Stimulated activated naive CD8-positive, alpha-beta T cell treated with anti-CD3 and anti-CD28 coated beads, Interleukin-15, Interleukin-2, amounts not matched to agents 100 ng/mL and 50 ng/mL, for 24 hours (primary cell): ENCODE measurements around the gene GRID1.
"Not testable (repeated sequence)": the region's sequence is repeated elsewhere in the genome, so short reads cannot be mapped to it uniquely, and the experiment has no call there.

Experiments
- H3K27ac Mint-ChIP-seq: one replicate; pipeline ENCODE4 v1.8.0; 2021; ENCODE audit warnings: mild to moderate bottlenecking, mixed read lengths
- H3K27me3 Mint-ChIP-seq: one replicate; pipeline ENCODE4 v1.8.0; 2021; ENCODE audit warnings: mixed read lengths
- H3K36me3 Mint-ChIP-seq: one replicate; pipeline ENCODE4 v1.8.0; 2021; ENCODE audit warnings: low read depth, mixed read lengths
- H3K4me1 Mint-ChIP-seq: one replicate; pipeline ENCODE4 v1.8.0; 2021; ENCODE audit warnings: low read depth, mixed read lengths
- H3K4me3 Mint-ChIP-seq: one replicate; pipeline ENCODE4 v1.8.0; 2021; ENCODE audit warnings: mild to moderate bottlenecking, mixed read lengths
- H3K9me3 Mint-ChIP-seq: one replicate; pipeline ENCODE4 v1.8.0; 2021; ENCODE audit warnings: mixed read lengths

Gene GRID1

GRCh38 chr10:85764108-85764507, 602.5 kb downstream of the GRID1 start:
- H3K27ac Mint-ChIP-seq: no peak overlapping the region

DNA sequence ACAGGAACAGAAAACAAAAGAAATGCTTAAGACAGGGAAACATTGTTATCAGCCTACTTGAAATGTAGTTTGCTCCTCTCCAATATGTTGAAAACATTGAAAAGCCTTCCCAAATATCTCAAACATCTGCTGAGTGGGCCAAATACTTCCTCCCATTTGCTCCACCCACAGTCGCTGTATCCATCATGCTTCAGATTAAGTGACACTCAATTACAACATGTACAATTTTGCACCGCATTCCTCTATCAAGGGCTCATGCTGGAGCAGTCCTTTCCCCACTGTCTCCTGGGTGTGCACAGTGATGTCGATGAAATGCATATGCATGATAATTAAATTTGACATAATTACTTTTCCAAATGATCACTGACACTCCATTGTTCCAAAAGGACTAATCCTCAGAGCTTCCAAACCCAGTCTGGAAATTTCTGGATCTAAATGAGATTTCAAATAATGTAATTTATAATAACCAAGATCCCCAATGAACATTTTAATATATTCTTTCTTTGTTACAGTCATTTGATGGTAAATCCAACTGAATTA, 604.6 kb downstream of the GRID1 start:
- no peaks in the 10 kb centered on the region for H3K36me3 Mint-ChIP-seq
- H3K4me3 Mint-ChIP-seq: no peak overlapping the region
- H3K27ac Mint-ChIP-seq: no peak overlapping the region
- H3K27me3 Mint-ChIP-seq: peaks cover 4% of the 10 kb centered on the region
- no peaks in the 10 kb centered on the region for H3K9me3 Mint-ChIP-seq
- H3K4me1 Mint-ChIP-seq: no peaks in the 10 kb centered on the region

More at GRCh38 chr10:85764108-85764507, 602.5 kb downstream of the GRID1 start:
- H3K27me3 Mint-ChIP-seq: peaks cover 4% of the 10 kb centered on the region
- no peak overlapping the region for H3K4me3 Mint-ChIP-seq
- no peaks in the 10 kb centered on the region for H3K36me3 Mint-ChIP-seq
- H3K4me1 Mint-ChIP-seq: no peaks in the 10 kb centered on the region
- H3K9me3 Mint-ChIP-seq: no peaks in the 10 kb centered on the region

GRCh38 chr10:85741626-85742300, 624.8 kb downstream of the GRID1 start:
- peak overlapping the region; percentile 25 for H3K4me3 Mint-ChIP-seq
- no peaks in the 10 kb centered on the region for H3K9me3 Mint-ChIP-seq
- peaks cover 4% of the 10 kb centered on the region for H3K4me1 Mint-ChIP-seq
- peak overlapping the region; percentile 20 for H3K27ac Mint-ChIP-seq
- no peaks in the 10 kb centered on the region for H3K27me3 Mint-ChIP-seq
- H3K36me3 Mint-ChIP-seq: no peaks in the 10 kb centered on the region

DNA sequence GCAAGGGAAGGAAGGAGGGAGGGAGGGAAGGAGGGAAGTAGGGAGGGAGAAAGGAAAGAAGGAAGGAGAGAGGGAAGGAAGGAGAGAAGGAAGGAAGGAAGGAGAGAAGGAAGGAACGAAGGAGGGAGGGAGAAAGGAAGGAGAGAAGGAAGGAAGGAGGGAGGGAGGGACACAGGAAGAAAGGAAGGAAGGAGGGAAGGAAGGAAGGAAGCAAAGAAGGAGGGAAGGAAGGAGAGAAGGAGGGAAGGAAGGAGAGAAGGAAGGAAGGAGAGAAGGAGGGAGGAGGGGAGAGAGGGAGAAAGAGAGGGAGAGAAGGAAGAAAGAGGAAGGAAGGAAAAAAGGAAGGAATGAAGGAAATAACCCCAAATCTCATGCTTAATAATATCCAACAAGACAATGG, 630.6 kb downstream of the GRID1 start:
- no peaks in the 10 kb centered on the region for H3K27me3 Mint-ChIP-seq
- H3K36me3 Mint-ChIP-seq: no peaks in the 10 kb centered on the region
- no peaks in the 10 kb centered on the region for H3K9me3 Mint-ChIP-seq
- no peak overlapping the region for H3K27ac Mint-ChIP-seq
- no peaks in the 10 kb centered on the region for H3K4me1 Mint-ChIP-seq
- H3K4me3 Mint-ChIP-seq: no peak overlapping the region

DNA sequence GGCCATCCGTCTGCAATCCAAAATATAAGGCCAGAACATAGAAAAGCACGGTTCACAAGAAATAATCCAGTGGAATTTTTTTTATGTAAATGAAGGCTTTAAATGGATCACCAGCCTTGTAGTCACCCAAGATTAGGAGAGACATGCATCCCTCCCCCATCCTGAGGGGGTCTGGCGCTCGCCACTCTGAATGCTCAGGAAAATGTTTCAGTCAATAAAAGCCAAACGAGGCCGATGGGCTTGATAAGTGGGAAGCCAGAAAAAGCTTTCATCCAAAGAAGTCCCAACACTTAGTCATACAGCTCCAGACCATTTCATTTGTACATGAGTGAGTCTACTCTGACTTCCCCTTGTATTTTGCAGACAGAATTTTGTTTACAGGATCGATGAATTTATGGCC, 631.8 kb downstream of the GRID1 start:
- Mint-ChIP-seq H3K4me1 (no peaks in the 10 kb centered on the region), H3K9me3 (no peaks in the 10 kb centered on the region)

DNA sequence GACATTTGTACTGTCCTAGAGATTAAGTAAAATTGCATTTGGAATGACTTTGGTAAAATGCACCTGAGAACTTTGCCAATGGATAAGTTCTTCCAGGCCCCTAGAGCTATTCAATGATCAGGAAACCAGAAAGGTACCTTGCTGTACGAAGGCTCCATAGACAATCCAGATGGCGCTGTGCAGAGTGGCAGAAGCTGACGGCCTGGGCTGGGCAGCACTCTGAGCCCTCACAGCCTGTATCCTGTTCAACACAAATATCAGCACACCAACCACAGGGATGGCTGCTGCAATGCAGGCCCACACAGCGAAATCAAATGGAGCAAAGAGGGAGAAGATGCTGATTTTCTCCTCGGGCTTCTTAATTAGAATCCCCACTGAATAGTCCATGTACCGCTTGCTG, 642.4 kb downstream of the GRID1 start:
- H3K4me3 Mint-ChIP-seq: no peak overlapping the region
- no peaks in the 10 kb centered on the region for H3K9me3 Mint-ChIP-seq
- H3K4me1 Mint-ChIP-seq: no peaks in the 10 kb centered on the region
- H3K27me3 Mint-ChIP-seq: no peaks in the 10 kb centered on the region
- H3K27ac Mint-ChIP-seq: no peak overlapping the region
- no peaks in the 10 kb centered on the region for H3K36me3 Mint-ChIP-seq

More for the DNA sequence above, 631.8 kb downstream of the GRID1 start:
- Mint-ChIP-seq H3K4me3 (no peak overlapping the region), H3K36me3 (no peaks in the 10 kb centered on the region), H3K27ac (no peak overlapping the region), H3K27me3 (no peaks in the 10 kb centered on the region)

DNA sequence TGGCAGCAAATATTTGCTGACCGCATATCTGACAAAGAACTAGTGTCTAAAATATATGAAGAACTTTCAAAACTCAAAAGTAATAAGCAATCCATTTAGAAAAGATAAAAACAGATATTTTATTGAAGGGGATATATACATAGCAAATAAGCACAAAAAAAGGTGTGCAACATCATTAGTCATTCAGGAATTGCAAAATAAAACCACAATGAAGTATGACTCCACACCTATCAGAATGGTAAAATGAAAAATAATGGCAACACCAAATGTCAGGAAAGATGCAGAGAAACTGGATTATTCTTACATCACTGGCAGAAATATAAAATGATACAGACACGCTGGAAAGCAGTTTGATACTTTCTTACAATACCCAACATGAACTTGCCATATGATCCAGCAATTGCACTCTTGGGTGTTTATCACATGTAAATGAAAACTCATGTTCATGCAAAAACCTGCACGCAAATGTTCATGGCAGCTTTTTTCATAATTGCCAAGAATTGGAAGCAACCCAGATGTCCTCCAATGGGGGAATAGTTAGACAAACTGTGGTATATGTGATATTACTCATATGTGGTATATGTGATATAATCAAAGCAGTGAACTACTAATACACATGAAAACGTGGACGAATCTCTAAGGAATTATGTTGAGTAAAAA, 645.5 kb downstream of the GRID1 start:
- Mint-ChIP-seq H3K27me3 (no peaks in the 10 kb centered on the region), H3K9me3 (no peaks in the 10 kb centered on the region), H3K36me3 (no peaks in the 10 kb centered on the region), H3K27ac (no peak overlapping the region), H3K4me3 (no peak overlapping the region), H3K4me1 (no peaks in the 10 kb centered on the region)

DNA sequence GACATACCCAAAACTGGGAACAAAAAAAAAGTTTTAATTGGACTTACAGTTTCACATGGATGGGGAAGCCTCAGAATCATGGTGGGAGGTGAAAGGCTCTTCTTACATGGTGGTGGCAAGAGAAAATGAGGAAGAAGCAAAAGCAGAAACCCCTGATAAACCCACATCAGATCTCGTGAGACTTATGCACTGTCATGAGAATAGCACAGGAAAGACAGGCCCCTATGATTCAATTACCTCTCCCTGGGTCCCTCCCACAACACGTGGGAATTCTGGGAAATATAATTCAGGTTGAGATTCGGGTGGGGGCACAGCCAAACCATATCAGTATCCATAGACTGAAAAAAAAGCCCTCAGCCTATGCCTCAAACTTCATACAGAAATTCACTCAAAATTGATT, 647.2 kb downstream of the GRID1 start:
- no peaks in the 10 kb centered on the region for H3K9me3 Mint-ChIP-seq
- H3K27ac Mint-ChIP-seq: no peak overlapping the region
- no peaks in the 10 kb centered on the region for H3K4me1 Mint-ChIP-seq
- no peak overlapping the region for H3K4me3 Mint-ChIP-seq
- H3K27me3 Mint-ChIP-seq: no peaks in the 10 kb centered on the region
- no peaks in the 10 kb centered on the region for H3K36me3 Mint-ChIP-seq

- Mint-ChIP-seq H3K4me3 (no peak overlapping the region), H3K27ac (no peak overlapping the region), H3K9me3 (peaks cover 5% of the 10 kb centered on the region), H3K4me1 (no peaks in the 10 kb centered on the region), H3K27me3 (no peaks in the 10 kb centered on the region), H3K36me3 (no peaks in the 10 kb centered on the region)
Observed at GRCh38 chr10:85713885-85714284, 652.7 kb downstream of the GRID1 start.

DNA sequence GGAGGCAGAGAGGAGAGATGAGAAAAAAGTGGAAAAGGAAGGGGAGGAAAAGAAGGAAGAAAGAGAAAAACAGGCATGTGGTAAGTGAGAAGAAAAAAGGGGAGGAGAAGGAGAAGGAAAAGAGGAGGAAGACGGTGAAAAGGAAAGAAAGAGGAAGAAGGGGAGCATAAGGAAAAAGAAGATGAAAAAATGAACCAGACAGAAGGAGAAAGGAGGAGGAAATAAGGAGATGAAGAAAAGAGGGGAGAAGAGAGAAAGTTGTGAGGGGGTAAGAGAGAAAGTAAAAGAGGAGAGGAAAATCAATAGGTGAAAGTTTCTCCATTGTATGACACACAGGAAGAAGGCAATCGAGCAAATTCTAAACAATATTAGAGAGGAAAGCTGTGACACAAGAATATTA, 663.8 kb downstream of the GRID1 start:
- Mint-ChIP-seq H3K4me3 (no peak overlapping the region), H3K27ac (no peak overlapping the region), H3K36me3 (no peaks in the 10 kb centered on the region), H3K27me3 (peaks cover 38% of the 10 kb centered on the region), H3K9me3 (peaks cover 5% of the 10 kb centered on the region), H3K4me1 (no peaks in the 10 kb centered on the region)

DNA sequence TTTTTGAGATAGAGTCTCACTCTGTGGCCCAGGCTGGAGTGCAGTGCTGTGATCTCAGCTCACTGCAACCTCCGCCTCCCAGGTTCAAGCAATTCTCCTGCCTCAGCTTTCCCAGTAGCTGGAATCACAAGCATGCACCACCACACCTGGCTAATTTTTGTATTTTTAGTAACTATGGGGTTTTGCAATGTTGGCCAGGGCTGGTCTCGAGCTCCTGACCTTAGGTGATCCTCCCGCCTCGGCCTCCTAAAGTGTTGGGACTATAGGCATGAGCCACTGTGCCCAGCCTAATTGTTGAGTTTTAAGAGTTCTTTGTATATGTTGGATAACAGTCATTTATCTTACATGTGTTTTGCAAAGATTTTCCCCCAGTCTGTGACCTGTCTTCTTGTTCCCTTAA, 667.5 kb downstream of the GRID1 start:
- H3K9me3 Mint-ChIP-seq, H3K27ac Mint-ChIP-seq, H3K4me1 Mint-ChIP-seq: not testable (repeated sequence)

GRCh38 chr10:85696893-85697292, 669.7 kb downstream of the GRID1 start:
- Mint-ChIP-seq H3K9me3 (peaks cover 13% of the 10 kb centered on the region), H3K36me3 (no peaks in the 10 kb centered on the region)

More for the DNA sequence above, 667.5 kb downstream of the GRID1 start:
- peaks cover 34% of the 10 kb centered on the region for H3K27me3 Mint-ChIP-seq
- H3K36me3 Mint-ChIP-seq, H3K4me3 Mint-ChIP-seq: not testable (repeated sequence)

DNA sequence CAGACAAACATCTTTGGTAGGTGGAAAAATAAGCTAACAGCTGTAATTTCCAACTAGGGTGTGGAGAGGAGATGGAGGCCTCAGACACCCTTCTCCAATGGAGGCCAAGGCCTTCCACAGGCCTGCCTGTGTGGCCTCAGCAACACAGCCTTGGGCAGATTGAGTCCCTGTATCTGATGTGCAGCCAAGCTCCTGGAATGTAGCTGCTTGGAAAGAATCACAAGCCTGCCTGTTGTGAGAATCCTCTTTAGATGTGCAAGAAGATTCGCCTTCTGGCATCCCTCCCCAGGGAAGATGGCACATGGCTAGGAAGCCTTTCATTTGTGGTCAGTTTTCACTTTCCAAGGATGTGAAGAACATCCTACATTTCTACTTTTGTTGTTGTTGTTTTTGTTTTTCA, 684.0 kb downstream of the GRID1 start:
- H3K27ac Mint-ChIP-seq: no peak overlapping the region
- no peaks in the 10 kb centered on the region for H3K9me3 Mint-ChIP-seq
- H3K36me3 Mint-ChIP-seq: no peaks in the 10 kb centered on the region
- H3K4me1 Mint-ChIP-seq: no peaks in the 10 kb centered on the region
- peaks cover 6% of the 10 kb centered on the region for H3K27me3 Mint-ChIP-seq
- H3K4me3 Mint-ChIP-seq: no peak overlapping the region

More at GRCh38 chr10:85696893-85697292, 669.7 kb downstream of the GRID1 start:
- peaks cover 29% of the 10 kb centered on the region for H3K27me3 Mint-ChIP-seq
- H3K4me1 Mint-ChIP-seq: no peaks in the 10 kb centered on the region
- H3K4me3 Mint-ChIP-seq: no peak overlapping the region
- H3K27ac Mint-ChIP-seq: no peak overlapping the region

DNA sequence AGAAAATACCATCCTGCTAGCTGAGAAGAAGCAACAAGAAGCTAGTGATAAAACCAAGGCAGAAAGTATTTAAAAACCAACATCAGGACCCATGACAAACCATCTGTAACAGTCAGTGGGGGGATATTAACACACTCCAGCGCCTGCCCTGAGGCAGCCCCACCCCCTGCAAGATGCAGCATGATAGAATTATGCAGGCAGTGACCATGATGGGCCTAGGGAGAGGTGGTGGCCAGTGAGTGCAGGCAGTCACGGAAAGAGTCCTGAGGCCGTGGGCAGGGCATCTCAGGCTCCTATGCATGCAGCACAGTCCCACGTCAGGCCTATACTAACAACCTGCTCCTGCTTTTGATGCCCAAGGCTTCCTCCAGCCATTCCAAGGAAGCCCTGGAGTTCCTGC, 686.9 kb downstream of the GRID1 start:
- Mint-ChIP-seq H3K27ac (no peak overlapping the region), H3K27me3 (peaks cover 6% of the 10 kb centered on the region), H3K9me3 (no peaks in the 10 kb centered on the region), H3K36me3 (no peaks in the 10 kb centered on the region), H3K4me3 (no peak overlapping the region), H3K4me1 (no peaks in the 10 kb centered on the region)

- Mint-ChIP-seq H3K27me3 (peaks cover 6% of the 10 kb centered on the region), H3K9me3 (no peaks in the 10 kb centered on the region), H3K4me3 (no peak overlapping the region), H3K27ac (no peak overlapping the region), H3K36me3 (no peaks in the 10 kb centered on the region), H3K4me1 (no peaks in the 10 kb centered on the region)
Observed at GRCh38 chr10:85679061-85679460, 687.5 kb downstream of the GRID1 start.
